GM12865 (cell line): ENCODE measurements around the gene CRIM1.

Experiments
- DNase-seq: peaks from one replicate; pipeline ENCODE4 v3.0.0; 2010; ENCODE audit warnings: low read depth
- H3K4me3 ChIP-seq: 2 replicates; pipeline ENCODE4 v1.5.1; 2011; ENCODE audit warnings: mild to moderate bottlenecking, low read depth, low read length, control low read depth
- TF ChIP-seq, protein P1 (sequence below): IDR thresholded peaks from 2 replicates; pipeline ENCODE4 v1.5.1; 2011; ENCODE audit warnings: low read length, control low read depth, low read depth, inconsistent platforms; ENCODE audit not compliant: insufficient read depth; ENCODE audit errors: missing control alignments

CRIM1 gene

GRCh38 chr2:36544638-36545338, 189.2 kb downstream of the CRIM1 start:
- no peak for DNase-seq
- TF ChIP-seq, protein P1, sequence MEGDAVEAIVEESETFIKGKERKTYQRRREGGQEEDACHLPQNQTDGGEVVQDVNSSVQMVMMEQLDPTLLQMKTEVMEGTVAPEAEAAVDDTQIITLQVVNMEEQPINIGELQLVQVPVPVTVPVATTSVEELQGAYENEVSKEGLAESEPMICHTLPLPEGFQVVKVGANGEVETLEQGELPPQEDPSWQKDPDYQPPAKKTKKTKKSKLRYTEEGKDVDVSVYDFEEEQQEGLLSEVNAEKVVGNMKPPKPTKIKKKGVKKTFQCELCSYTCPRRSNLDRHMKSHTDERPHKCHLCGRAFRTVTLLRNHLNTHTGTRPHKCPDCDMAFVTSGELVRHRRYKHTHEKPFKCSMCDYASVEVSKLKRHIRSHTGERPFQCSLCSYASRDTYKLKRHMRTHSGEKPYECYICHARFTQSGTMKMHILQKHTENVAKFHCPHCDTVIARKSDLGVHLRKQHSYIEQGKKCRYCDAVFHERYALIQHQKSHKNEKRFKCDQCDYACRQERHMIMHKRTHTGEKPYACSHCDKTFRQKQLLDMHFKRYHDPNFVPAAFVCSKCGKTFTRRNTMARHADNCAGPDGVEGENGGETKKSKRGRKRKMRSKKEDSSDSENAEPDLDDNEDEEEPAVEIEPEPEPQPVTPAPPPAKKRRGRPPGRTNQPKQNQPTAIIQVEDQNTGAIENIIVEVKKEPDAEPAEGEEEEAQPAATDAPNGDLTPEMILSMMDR: no peak
- H3K4me3 ChIP-seq: no peak overlapping the region

DNA sequence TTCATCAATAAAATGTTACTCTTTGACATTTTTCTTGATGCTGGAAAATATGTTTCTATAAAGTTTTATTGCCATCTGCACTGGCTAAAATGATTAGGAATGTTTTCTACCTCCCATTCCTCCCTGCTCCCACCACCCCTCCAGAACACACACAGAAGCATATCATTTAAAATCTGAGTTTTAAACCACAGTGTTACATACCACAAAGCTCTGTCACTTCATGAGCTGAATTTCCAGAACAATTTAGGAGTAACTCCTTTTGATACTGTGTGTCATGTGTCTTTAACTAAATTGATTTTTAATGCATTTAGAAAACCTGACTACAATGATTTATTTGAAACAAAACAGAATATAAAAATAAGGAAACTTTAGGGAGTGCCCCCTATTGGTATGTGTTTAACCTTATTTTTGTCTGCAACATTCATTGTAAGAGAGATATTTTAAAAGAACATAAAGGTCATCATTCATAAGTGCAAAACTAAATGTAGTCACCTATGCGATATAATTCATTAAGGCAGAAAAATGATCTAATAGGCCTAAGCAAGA, 190.4 kb downstream of the CRIM1 start:
- no peak for DNase-seq
- TF ChIP-seq, protein P1: no peak
- H3K4me3 ChIP-seq: no peak overlapping the region

- no peak for DNase-seq
- TF ChIP-seq, protein P1: no peak
- no peak overlapping the region for H3K4me3 ChIP-seq
Observed at GRCh38 chr2:36547906-36548305, 192.3 kb downstream of the CRIM1 start.

DNA sequence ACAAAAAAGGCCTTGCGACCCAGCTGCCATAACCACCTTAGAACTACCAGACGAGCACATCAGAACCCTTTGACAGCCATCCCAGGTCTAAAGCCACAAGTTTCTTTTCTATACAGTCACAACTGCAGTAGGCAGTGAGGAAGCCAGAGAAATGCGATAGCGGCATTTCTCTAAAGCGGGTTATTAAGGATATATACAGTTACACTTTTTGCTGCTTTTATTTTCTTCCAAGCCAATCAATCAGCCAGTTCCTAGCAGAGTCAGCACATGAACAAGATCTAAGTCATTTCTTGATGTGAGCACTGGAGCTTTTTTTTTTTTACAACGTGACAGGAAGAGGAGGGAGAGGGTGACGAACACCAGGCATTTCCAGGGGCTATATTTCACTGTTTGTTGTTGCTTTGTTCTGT, 193.6 kb downstream of the CRIM1 start:
- no peak for DNase-seq
- no peak overlapping the region for H3K4me3 ChIP-seq
- TF ChIP-seq, protein P1: no peak

DNA sequence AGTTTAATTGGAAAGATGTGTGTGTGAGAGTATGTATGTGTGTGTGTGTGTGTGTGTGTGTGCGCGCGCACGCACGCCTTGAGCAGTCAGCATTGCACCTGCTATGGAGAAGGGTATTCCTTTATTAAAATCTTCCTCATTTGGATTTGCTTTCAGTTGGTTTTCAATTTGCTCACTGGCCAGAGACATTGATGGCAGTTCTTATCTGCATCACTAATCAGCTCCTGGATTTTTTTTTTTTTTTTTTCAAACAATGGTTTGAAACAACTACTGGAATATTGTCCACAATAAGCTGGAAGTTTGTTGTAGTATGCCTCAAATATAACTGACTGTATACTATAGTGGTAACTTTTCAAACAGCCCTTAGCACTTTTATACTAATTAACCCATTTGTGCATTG, 194.4 kb downstream of the CRIM1 start:
- H3K4me3 ChIP-seq: no peak overlapping the region
- no peak for DNase-seq
- TF ChIP-seq, protein P1: no peak

- TF ChIP-seq, protein P1: no peak
- no peak for DNase-seq
- H3K4me3 ChIP-seq: no peak overlapping the region
Observed at GRCh38 chr2:36553683-36554082, 198.1 kb downstream of the CRIM1 start.

DNA sequence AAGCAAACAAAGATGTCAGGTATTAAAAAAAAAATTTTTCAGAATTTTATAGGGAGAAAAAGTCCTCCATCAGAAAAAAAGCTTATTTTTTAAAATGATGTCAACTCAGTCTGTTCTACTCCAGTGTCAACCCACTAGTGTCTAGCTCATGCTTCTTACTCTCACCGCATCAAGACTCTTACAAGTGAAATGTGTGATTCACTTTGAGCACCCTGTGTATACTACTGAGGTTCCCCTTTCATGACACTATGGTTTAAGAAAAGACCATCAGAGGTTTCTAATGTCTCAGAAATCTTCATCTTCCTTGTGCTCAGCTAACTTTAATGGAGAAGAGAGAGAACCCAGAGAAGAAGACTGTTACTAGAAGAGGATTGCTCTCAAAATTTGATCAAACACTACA, 199.0 kb downstream of the CRIM1 start:
- H3K4me3 ChIP-seq: no peak overlapping the region
- TF ChIP-seq, protein P1: no peak
- no peak for DNase-seq
